HG03354 (cell line): ENCODE results near the gene PAX8.
A peak's percentile ranks its signal among the peaks of the same experiment; 100 is the strongest.

Experiments
- ATAC-seq: cut with Tn5 transposase; IDR thresholded peaks from one replicate; pipeline ENCODE4 v1.9.1; 2021; ENCODE audit warnings: mild to moderate bottlenecking; ENCODE audit not compliant: unreplicated experiment, poor library complexity, severe bottlenecking

The PAX8 gene

GRCh38 chr2:113211226-113212105 lies 67.3 kb downstream of the PAX8 start:
- no peak for ATAC-seq

GRCh38 chr2:113209646-113210171 lies 69.0 kb downstream of the PAX8 start:
- no peak for ATAC-seq

GRCh38 chr2:113209011-113209645 lies 69.6 kb downstream of the PAX8 start:
- ATAC-seq = no peak

- ATAC-seq = no peak
These were observed 70.3 kb downstream of the PAX8 start for GRCh38 chr2:113208396-113208795.

GRCh38 chr2:113207021-113207420 lies 71.7 kb downstream of the PAX8 start:
- no peak for ATAC-seq

- no peak for ATAC-seq
These were observed 72.5 kb downstream of the PAX8 start for GRCh38 chr2:113206251-113206650.

- ATAC-seq = peak; percentile 78
These were observed 74.7 kb downstream of the PAX8 start for GRCh38 chr2:113203901-113204519.

- no peak for ATAC-seq
These were observed 75.5 kb downstream of the PAX8 start for GRCh38 chr2:113203217-113203530.

- no peak for ATAC-seq
These were observed 76.2 kb downstream of the PAX8 start for GRCh38 chr2:113202305-113203216.

- no peak for ATAC-seq
These were observed 77.0 kb downstream of the PAX8 start for GRCh38 chr2:113201496-113202304.

- ATAC-seq = no peak
These were observed 77.8 kb downstream of the PAX8 start for GRCh38 chr2:113200736-113201490.

GRCh38 chr2:113200236-113200635 lies 78.5 kb downstream of the PAX8 start:
- no peak for ATAC-seq

- ATAC-seq = peak; percentile 90
These were observed 79.7 kb downstream of the PAX8 start for GRCh38 chr2:113198790-113199612.

- peak; percentile 12 for ATAC-seq
These were observed 80.5 kb downstream of the PAX8 start for GRCh38 chr2:113198048-113198789.

- no peak for ATAC-seq
These were observed 81.2 kb downstream of the PAX8 start for GRCh38 chr2:113197347-113198047.

- ATAC-seq = no peak
These were observed 81.9 kb downstream of the PAX8 start for GRCh38 chr2:113196839-113197238.
